Ovary (tissue), 3 donors: Measurements from ENCODE around the gene IDH3B.

Source experiments
- EP300 ChIP-seq: sonication (generic); formaldehyde crosslinking; IDR thresholded peaks from one replicate; pipeline ENCODE4 v1.6.1; 2017; ENCODE audit warnings: antibody characterized with exemption
- POLR2A ChIP-seq: fragments of 450-650 bp; IDR thresholded peaks from one replicate; pipeline ENCODE4 v1.6.1; 2017; ENCODE audit warnings: antibody characterized with exemption, mild to moderate bottlenecking, moderate library complexity
- TF ChIP-seq, protein P1 (sequence below), 3 donors: fragments of 450-650 bp in 2 of 3; fragments of 200-600 bp in 1 of 3; IDR thresholded peaks; one replicate each; pipeline versions ENCODE4 v1.5.1 to v1.8.0; 2016 to 2022; ENCODE audit warnings: antibody characterized with exemption in 3 of 3, mild to moderate bottlenecking in 1 of 3
- donor health status: DM: no; HTN: no; CAD: no.

DNA sequence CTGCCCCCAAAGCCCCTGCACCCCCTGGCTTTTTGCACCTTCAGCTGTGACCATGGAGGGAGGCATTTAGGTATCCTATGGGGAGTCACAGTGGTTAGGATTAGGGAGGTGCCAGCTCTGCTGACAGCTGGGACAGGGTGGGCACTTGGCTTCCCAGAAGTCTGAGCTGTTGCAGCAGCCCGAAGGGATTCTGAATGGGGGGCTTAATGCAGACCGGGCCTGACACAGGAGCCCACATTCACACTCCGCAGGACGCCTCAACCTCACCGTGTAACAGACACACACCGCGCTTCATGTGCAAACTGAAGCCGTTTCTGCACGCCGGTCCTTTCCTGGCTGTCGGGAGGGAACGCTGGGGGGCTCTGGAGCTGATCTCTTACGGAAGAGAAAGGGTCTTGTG is 30.5 kb upstream of the IDH3B start:
- TF ChIP-seq, protein P1, sequence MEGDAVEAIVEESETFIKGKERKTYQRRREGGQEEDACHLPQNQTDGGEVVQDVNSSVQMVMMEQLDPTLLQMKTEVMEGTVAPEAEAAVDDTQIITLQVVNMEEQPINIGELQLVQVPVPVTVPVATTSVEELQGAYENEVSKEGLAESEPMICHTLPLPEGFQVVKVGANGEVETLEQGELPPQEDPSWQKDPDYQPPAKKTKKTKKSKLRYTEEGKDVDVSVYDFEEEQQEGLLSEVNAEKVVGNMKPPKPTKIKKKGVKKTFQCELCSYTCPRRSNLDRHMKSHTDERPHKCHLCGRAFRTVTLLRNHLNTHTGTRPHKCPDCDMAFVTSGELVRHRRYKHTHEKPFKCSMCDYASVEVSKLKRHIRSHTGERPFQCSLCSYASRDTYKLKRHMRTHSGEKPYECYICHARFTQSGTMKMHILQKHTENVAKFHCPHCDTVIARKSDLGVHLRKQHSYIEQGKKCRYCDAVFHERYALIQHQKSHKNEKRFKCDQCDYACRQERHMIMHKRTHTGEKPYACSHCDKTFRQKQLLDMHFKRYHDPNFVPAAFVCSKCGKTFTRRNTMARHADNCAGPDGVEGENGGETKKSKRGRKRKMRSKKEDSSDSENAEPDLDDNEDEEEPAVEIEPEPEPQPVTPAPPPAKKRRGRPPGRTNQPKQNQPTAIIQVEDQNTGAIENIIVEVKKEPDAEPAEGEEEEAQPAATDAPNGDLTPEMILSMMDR (IDR thresholded peaks at IDR 0.05) = no peak
- TF ChIP-seq EP300 (no peak), POLR2A (no peak)
